Thymus (tissue), 11 donors: Measurements from ENCODE around the gene CKAP2L. TPM values are rescaled to one million over a fixed set of nuclear protein-coding genes. Genes with fewer than 3 reads are reported as not detected.
"Not testable (repeated sequence)": the region's sequence is repeated elsewhere in the genome, so short reads cannot be mapped to it uniquely, and the experiment has no call there.

Experiments used
- DNase-seq, 9 donors: peaks; one replicate each; pipeline ENCODE4 v3.0.0-alpha.2; 2013; ENCODE audit warnings: low spot score in 9 of 9, low read depth in 6 of 9, missing footprints in 1 of 9
- H3K27ac ChIP-seq, 2 donors: one replicate each; pipeline ENCODE4 v1.5.1; 2013; ENCODE audit warnings: control low read depth in 1 of 2, low read depth in 1 of 2, low read length in 1 of 2, mild to moderate bottlenecking in 1 of 2, moderate library complexity in 1 of 2
- H3K27me3 ChIP-seq, 2 donors: one replicate each; pipeline ENCODE4 v1.5.1; 2013; ENCODE audit warnings: low read length in 1 of 2; ENCODE audit not compliant: control insufficient read depth in 2 of 2, insufficient read depth in 1 of 2
- H3K36me3 ChIP-seq, 2 donors: one replicate each; pipeline ENCODE4 v1.5.1; 2013; ENCODE audit warnings: low read length in 1 of 2, mild to moderate bottlenecking in 1 of 2, moderate library complexity in 1 of 2; ENCODE audit not compliant: control insufficient read depth in 2 of 2, insufficient read depth in 2 of 2
- H3K4me1 ChIP-seq, 2 donors: one replicate each; pipeline ENCODE4 v1.5.1; 2013; ENCODE audit warnings: low read length in 2 of 2; ENCODE audit not compliant: control insufficient read depth in 2 of 2, insufficient read depth in 2 of 2
- H3K4me3 ChIP-seq, 2 donors: one replicate each; pipeline ENCODE4 v1.5.1; 2013; ENCODE audit warnings: low read length in 2 of 2, control low read depth in 1 of 2, mild to moderate bottlenecking in 1 of 2
- H3K9me3 ChIP-seq, 2 donors: one replicate each; pipeline ENCODE4 v1.5.1; 2013; ENCODE audit warnings: low read length in 1 of 2, mild to moderate bottlenecking in 1 of 2; ENCODE audit not compliant: control insufficient read depth in 2 of 2, insufficient read depth in 1 of 2
- WGBS: extraction: QIAGEN DNeasy Blood & Tissue Kit; methylation state at CpG from one replicate; pipeline ENCODE4 v1.1.7; 2013; 5-methylcytosine and 5-hydroxymethylcytosine counted together
- polyA plus RNA-seq: library from polyadenylated mRNA; stranded (reverse); fragments of 200-250 nt; gene quantifications from one replicate; pipeline ENCODE4 v1.2.3, GENCODE V29; 2013
- total RNA-seq: library from RNA; stranded (reverse); fragments of 120-200 nt; gene quantifications from one replicate; pipeline ENCODE4 v1.2.4, GENCODE V29; 2013
- donor health status: healthy.

Gene CKAP2L
- total and polyA plus RNA-seq, 2 donors = 1.0 to 14.1 TPM

DNA sequence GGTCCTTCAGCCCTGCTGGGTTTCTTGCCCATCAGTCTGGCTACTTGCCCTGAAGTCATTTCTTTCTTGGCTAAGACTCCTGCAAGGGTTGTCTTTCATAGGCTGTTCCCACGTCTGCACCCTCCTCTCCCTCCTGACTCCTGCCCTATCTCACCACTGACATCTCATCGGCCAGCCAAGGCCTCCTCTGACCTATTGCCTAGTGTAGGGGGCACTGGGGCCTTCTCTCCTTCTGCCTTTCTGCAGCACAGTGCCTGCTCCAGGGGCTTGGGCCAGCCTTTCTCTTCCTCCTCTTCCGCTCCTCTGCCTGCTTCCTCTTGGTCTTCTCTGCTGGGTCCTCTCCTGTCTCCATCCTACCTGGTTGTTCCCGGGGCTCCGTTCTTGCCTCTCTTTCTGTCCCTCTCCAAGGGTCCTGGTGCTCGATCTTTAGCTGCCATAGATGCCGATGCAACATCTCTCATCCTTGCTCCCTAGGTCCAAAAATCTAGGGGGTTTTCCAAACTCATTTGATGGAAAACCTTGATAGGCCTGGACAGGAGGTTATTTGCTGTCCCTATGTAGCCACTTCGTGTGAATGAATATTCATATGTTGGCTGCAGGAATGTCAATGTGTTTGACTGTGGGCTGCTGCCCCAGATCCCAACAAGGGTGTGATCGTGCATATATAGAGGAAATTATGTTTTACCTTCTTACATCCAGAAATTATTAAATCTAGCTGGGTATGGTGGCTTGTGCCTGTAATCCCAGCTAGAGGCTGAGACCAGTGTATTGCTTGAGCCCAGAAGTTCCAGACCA lies 53.3 kb downstream of the CKAP2L start:
- Histone ChIP-seq H3K27ac (no peak overlapping the region), H3K27me3 (peaks cover 0 to 28% of the 10 kb centered on the region in 2 donors), H3K4me1 (peaks cover 3 to 10% of the 10 kb centered on the region in 2 donors), H3K4me3 (no peak overlapping the region), H3K36me3 (no peaks in the 10 kb centered on the region), H3K9me3 (no peaks in the 10 kb centered on the region)
- 95% methylated on average over 9 of the region's 9 CpGs for WGBS
- no peak for DNase-seq

GRCh38 chr2:112709703-112710102 lies 54.7 kb downstream of the CKAP2L start:
- no peak for DNase-seq
- H3K36me3 ChIP-seq = no peaks in the 10 kb centered on the region
- H3K9me3 ChIP-seq = no peaks in the 10 kb centered on the region
- peaks cover 12 to 17% of the 10 kb centered on the region in 2 donors for H3K4me1 ChIP-seq
- WGBS = 96% methylated on average over 6 of the region's 6 CpGs
- no peak overlapping the region for H3K4me3 ChIP-seq
- H3K27me3 ChIP-seq = peaks cover 0 to 31% of the 10 kb centered on the region in 2 donors
- no peak overlapping the region for H3K27ac ChIP-seq

- peak overlapping the region in 1 of 2 donors; percentile 14 for H3K27ac ChIP-seq
- H3K4me3 ChIP-seq = no peak overlapping the region
- H3K9me3 ChIP-seq = no peaks in the 10 kb centered on the region
- 83% methylated on average over 10 of the region's 10 CpGs for WGBS
- peaks cover 12 to 17% of the 10 kb centered on the region in 2 donors for H3K4me1 ChIP-seq
- H3K27me3 ChIP-seq = peaks cover 0 to 31% of the 10 kb centered on the region in 2 donors
- H3K36me3 ChIP-seq = no peaks in the 10 kb centered on the region
- no peak for DNase-seq
These were observed 55.4 kb downstream of the CKAP2L start for GRCh38 chr2:112708968-112709367.

DNA sequence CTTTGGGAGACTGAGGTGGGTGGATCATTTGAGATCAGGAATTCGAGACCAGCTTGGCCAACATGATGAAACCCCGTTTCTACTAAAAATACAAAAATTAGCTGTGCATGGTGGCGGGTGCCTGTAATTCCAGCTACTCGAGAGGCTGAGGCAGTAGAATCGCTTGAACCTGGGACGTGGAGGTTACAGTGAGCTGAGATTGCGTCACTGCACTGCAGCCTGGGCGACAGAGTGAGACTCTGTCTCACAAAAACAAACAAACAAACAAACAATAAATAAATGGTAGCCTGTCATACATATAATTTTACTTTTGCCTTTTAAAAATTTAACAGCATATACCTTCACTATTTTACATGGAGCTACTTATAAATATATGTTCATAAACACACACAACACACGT lies 57.5 kb downstream of the CKAP2L start:
- 86% methylated on average over 9 of the region's 9 CpGs for WGBS
- peaks cover 12 to 17% of the 10 kb centered on the region in 2 donors for H3K4me1 ChIP-seq
- not testable (repeated sequence) for H3K4me3 ChIP-seq, H3K36me3 ChIP-seq, DNase-seq, H3K9me3 ChIP-seq, H3K27ac ChIP-seq
- peaks cover 0 to 27% of the 10 kb centered on the region in 2 donors for H3K27me3 ChIP-seq

GRCh38 chr2:112706170-112706664 lies 58.2 kb downstream of the CKAP2L start:
- Histone ChIP-seq H3K27ac (no peak overlapping the region), H3K36me3 (no peaks in the 10 kb centered on the region), H3K9me3 (no peaks in the 10 kb centered on the region), H3K4me1 (peaks cover 12 to 17% of the 10 kb centered on the region in 2 donors), H3K27me3 (peaks cover 0 to 26% of the 10 kb centered on the region in 2 donors), H3K4me3 (no peak overlapping the region)
- WGBS = 3% methylated on average over 5 of the region's 5 CpGs
- peak in 8 of 9 donors; percentile 20 to 81 (median 56) for DNase-seq

DNA sequence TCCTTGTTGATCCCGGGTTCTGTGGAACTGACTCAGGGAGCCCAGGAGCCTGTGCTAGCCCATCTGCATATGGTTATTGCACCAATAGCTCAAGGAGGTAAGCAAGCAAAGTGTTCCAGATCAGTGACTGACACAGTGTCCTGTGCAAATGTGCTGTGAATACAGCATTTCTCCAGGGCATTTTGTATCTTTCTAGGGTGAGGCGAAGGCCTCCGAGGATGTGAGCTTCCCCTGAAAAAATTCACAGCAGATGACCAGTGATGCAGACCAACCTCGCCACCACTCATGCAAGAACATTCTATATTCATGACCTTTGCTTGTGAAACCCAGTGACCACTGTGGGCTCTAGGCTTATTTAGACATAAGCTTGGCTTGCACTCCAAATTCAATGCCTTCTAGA lies 58.8 kb downstream of the CKAP2L start:
- H3K4me1 ChIP-seq = peaks cover 12 to 17% of the 10 kb centered on the region in 2 donors
- WGBS = 92% methylated on average over 4 of the region's 4 CpGs
- no peak overlapping the region for H3K27ac ChIP-seq
- H3K27me3 ChIP-seq = peaks cover 0 to 22% of the 10 kb centered on the region in 2 donors
- H3K9me3 ChIP-seq = no peaks in the 10 kb centered on the region
- no peaks in the 10 kb centered on the region for H3K36me3 ChIP-seq
- H3K4me3 ChIP-seq = no peak overlapping the region
- DNase-seq = no peak

DNA sequence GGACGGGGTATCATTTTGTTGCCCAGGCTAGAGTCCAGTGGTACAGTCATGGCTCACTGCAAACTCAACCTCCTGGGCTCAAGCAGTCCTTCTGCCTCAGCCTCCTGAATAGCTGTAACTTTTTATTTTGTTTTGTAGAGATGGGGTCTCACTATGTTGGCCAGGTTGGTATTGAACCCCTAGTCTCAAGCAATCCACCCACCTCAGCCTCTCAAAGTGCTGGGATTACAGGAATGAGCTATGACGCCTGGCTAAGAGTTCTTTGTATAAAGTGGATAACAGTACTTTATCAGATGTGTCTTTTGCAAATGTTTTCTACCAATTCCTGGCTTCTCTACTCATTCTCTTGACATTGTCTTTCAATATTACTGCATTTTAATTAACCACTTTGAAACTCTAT lies 60.7 kb downstream of the CKAP2L start:
- H3K9me3 ChIP-seq = no peaks in the 10 kb centered on the region
- H3K4me1 ChIP-seq = peaks cover 12 to 17% of the 10 kb centered on the region in 2 donors
- DNase-seq = no peak
- H3K36me3 ChIP-seq = no peaks in the 10 kb centered on the region
- peaks cover 0 to 13% of the 10 kb centered on the region in 2 donors for H3K27me3 ChIP-seq
- WGBS = 98% methylated on average over 2 of the region's 2 CpGs
- H3K27ac ChIP-seq = no peak overlapping the region
- no peak overlapping the region for H3K4me3 ChIP-seq

GRCh38 chr2:112701052-112701451 lies 63.4 kb downstream of the CKAP2L start:
- H3K27me3 ChIP-seq = peaks cover 0 to 2% of the 10 kb centered on the region in 2 donors
- peak overlapping the region in 1 of 2 donors; percentile 53 for H3K27ac ChIP-seq
- no peaks in the 10 kb centered on the region for H3K36me3 ChIP-seq
- H3K4me1 ChIP-seq = peaks cover 6 to 7% of the 10 kb centered on the region in 2 donors
- H3K9me3 ChIP-seq = no peaks in the 10 kb centered on the region
- DNase-seq = no peak
- 54% methylated on average over 8 of the region's 8 CpGs for WGBS
- no peak overlapping the region for H3K4me3 ChIP-seq

GRCh38 chr2:112699984-112700667 lies 64.3 kb downstream of the CKAP2L start:
- Histone ChIP-seq H3K27me3 (no peaks in the 10 kb centered on the region), H3K27ac (peak overlapping the region in 1 of 2 donors; percentile 8), H3K4me3 (no peak overlapping the region), H3K4me1 (no peaks in the 10 kb centered on the region), H3K36me3 (no peaks in the 10 kb centered on the region), H3K9me3 (no peaks in the 10 kb centered on the region)
- WGBS = 52% methylated on average over 3 of the region's 3 CpGs
- DNase-seq = no peak
